Immature natural killer cell (primary cell): ENCODE data around the gene LPIN1. TPM values are rescaled to one million over a fixed set of nuclear protein-coding genes. Genes with fewer than 3 reads are reported as not detected.

Experiments used
- DNase-seq, 3 donors: peaks; one replicate each; pipeline ENCODE4 v3.0.0; 2022; ENCODE audit warnings: mixed read lengths in 1 of 3
- H3K27ac Mint-ChIP-seq, 6 donors: one replicate each; pipeline ENCODE4 v1.8.0; 2020; ENCODE audit warnings: mixed read lengths in 6 of 6, mild to moderate bottlenecking in 5 of 6, inconsistent platforms in 4 of 6, moderate library complexity in 3 of 6
- H3K27me3 Mint-ChIP-seq, 3 donors: one replicate each; pipeline ENCODE4 v1.8.0; 2020 to 2021; ENCODE audit warnings: low read depth in 3 of 3, mild to moderate bottlenecking in 3 of 3, mixed read lengths in 3 of 3, moderate library complexity in 3 of 3, inconsistent platforms in 1 of 3
- H3K36me3 Mint-ChIP-seq, 3 donors: one replicate each; pipeline ENCODE4 v1.8.0; 2020; ENCODE audit warnings: mixed read lengths in 3 of 3, inconsistent platforms in 2 of 3, mild to moderate bottlenecking in 2 of 3
- H3K4me1 Mint-ChIP-seq, 2 donors: one replicate each; pipeline ENCODE4 v1.8.0; 2020; ENCODE audit warnings: inconsistent platforms in 2 of 2, mild to moderate bottlenecking in 2 of 2, mixed read lengths in 2 of 2, moderate library complexity in 1 of 2
- H3K4me3 Mint-ChIP-seq, 5 donors: one replicate each; pipeline ENCODE4 v1.8.0; 2020; ENCODE audit warnings: mild to moderate bottlenecking in 5 of 5, mixed read lengths in 5 of 5, inconsistent platforms in 3 of 5, moderate library complexity in 3 of 5
- H3K9me3 Mint-ChIP-seq, 6 donors: one replicate each; pipeline ENCODE4 v1.8.0; 2020; ENCODE audit warnings: mild to moderate bottlenecking in 6 of 6, mixed read lengths in 6 of 6, inconsistent platforms in 4 of 6, moderate library complexity in 3 of 6
- polyA plus RNA-seq, 3 donors: library from polyadenylated mRNA; unstranded; fragments of 300-500 nt; fragmentation: Illumina TruSeq; gene quantifications; one replicate each; pipeline ENCODE4 v1.2.3, GENCODE V29; 2021

The LPIN1 gene
- polyA plus RNA-seq, 3 donors from 2014 or later: 14.1 to 34.0 (median 16.3) TPM

GRCh38 chr2:11766016-11766415 lies 19.6 kb downstream of the LPIN1 start:
- H3K36me3 Mint-ChIP-seq: peaks cover 28 to 49% (median 45%) of the 10 kb centered on the region in 3 donors
- peak overlapping the region in 2 of 6 donors; percentile 20 to 46 for H3K27ac Mint-ChIP-seq

DNA sequence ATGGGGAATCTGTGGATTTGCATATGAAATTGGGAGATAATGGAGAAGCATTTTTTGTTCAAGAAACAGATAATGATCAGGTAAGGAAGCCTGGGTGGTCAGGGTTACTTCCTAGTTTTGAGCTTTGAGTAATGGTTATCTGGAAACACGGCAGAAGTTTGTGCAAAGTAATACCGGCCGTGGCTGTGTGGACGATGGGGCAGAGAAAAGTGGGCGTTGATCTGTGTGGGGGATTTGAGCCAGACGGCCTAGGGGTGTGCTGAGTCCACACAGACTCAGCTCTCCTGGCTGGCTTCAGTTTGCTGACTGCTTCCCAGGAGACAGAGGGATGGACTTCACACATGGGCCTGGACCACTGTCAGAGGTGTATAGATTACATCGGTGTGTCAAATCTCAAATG lies 21.3 kb downstream of the LPIN1 start:
- no peaks in the 10 kb centered on the region for H3K9me3 Mint-ChIP-seq

More at GRCh38 chr2:11766016-11766415, 19.6 kb downstream of the LPIN1 start:
- DNase-seq: no peak
- Mint-ChIP-seq H3K27me3 (peaks cover 0 to 4% (median 0%) of the 10 kb centered on the region in 3 donors), H3K9me3 (no peaks in the 10 kb centered on the region), H3K4me3 (no peak overlapping the region), H3K4me1 (peaks cover 32 to 44% of the 10 kb centered on the region in 2 donors)

DNA sequence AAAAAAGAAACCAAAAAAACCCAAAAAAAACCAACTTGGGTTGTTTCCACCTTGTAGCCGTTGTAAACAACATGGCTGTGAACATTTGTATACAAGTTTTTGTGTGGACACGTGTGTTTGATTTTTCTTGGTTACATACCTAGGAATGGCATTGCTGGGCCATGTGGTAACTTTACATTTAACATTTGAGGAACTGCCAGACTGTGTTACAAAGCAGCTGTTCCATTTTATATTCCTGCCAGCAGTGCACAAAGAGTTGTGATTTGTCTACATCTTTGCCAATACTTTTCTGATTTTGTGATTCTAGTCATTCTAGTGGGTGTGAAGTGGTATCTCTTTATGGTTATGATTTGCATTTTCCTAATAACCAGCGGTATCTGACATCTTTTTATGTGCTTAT lies 22.5 kb downstream of the LPIN1 start:
- peak overlapping the region in 3 of 6 donors; percentile 4 to 43 (median 31) for H3K27ac Mint-ChIP-seq
- H3K36me3 Mint-ChIP-seq: peaks cover 40 to 57% (median 51%) of the 10 kb centered on the region in 3 donors

More for the DNA sequence above, 21.3 kb downstream of the LPIN1 start:
- Mint-ChIP-seq H3K4me3 (no peak overlapping the region), H3K27me3 (peaks cover 0 to 4% (median 1%) of the 10 kb centered on the region in 3 donors), H3K27ac (no peak overlapping the region), H3K36me3 (peaks cover 34 to 53% (median 48%) of the 10 kb centered on the region in 3 donors), H3K4me1 (peaks cover 19 to 26% of the 10 kb centered on the region in 2 donors)
- no peak for DNase-seq

DNA sequence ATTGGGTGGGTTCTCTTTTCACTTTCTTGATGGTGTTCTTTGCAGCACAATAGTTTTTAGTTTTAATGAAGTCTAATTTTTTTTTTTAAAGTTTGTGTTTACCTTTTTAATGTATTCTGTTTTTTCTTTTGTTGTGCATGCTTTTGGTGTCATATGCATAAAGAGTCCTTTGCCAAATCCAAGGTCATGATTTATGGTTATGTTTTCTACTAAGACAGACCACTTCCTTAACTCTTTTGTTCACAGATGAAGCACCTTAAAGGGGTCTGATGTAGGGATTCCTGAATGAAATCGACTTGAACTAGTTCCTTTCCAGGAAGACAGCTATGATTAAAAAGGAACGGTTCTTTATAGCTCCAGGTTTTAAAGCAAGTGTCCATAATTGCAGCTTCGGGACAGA lies 23.1 kb downstream of the LPIN1 start:
- H3K4me3 Mint-ChIP-seq: no peak overlapping the region
- DNase-seq: no peak
- H3K4me1 Mint-ChIP-seq: peaks cover 16% of the 10 kb centered on the region in 2 donors
- H3K27ac Mint-ChIP-seq: peak overlapping the region in 2 of 6 donors; percentile 31 to 43
- peaks cover 46 to 60% (median 53%) of the 10 kb centered on the region in 3 donors for H3K36me3 Mint-ChIP-seq
- peaks cover 0 to 1% (median 1%) of the 10 kb centered on the region in 3 donors for H3K27me3 Mint-ChIP-seq
- no peaks in the 10 kb centered on the region for H3K9me3 Mint-ChIP-seq

More for the DNA sequence above, 22.5 kb downstream of the LPIN1 start:
- DNase-seq: no peak
- H3K9me3 Mint-ChIP-seq: no peaks in the 10 kb centered on the region
- H3K4me1 Mint-ChIP-seq: peaks cover 11 to 16% of the 10 kb centered on the region in 2 donors
- H3K4me3 Mint-ChIP-seq: no peak overlapping the region
- peaks cover 0 to 1% (median 1%) of the 10 kb centered on the region in 3 donors for H3K27me3 Mint-ChIP-seq

DNA sequence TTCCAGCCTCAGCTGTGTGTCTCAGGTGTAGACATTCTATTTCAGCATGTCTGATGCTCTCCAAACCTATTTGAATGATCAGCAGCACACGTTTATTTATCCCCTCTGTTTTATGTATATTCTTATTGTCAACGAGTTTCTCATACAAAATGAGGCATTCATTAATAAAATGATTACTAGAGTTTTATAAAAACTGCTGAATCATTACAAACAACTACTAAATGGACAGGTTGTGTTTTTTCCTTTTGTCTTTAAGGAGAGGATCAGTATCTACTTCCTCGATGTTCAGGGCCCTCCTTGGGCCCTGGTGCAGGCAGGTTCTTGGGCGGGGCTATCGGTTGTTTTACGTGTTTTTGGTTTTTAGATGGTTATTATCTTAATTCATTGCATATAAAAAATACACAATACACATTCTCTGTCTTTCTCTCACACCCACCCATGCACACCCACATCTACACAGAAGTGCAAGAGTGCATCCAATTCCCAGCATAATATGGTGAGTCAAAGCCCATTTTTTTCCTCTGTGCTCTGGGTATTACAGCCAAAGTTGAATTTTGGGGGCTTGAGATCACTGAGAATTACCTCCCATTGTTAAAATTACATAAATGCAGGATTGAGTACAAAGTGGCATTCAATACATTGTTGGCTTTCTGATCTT lies 24.2 kb downstream of the LPIN1 start:
- peaks cover 22 to 24% of the 10 kb centered on the region in 2 donors for H3K4me1 Mint-ChIP-seq
- no peak overlapping the region for H3K4me3 Mint-ChIP-seq
- no peak for DNase-seq
- peaks cover 46 to 55% (median 53%) of the 10 kb centered on the region in 3 donors for H3K36me3 Mint-ChIP-seq
- H3K27me3 Mint-ChIP-seq: peaks cover 0 to 1% (median 1%) of the 10 kb centered on the region in 3 donors
- peak overlapping the region in 2 of 6 donors; percentile 8 to 53 for H3K27ac Mint-ChIP-seq
- H3K9me3 Mint-ChIP-seq: no peaks in the 10 kb centered on the region

- Mint-ChIP-seq H3K27ac (peak overlapping the region in 2 of 6 donors; percentile 19 to 45), H3K36me3 (peaks cover 34 to 41% (median 41%) of the 10 kb centered on the region in 3 donors), H3K27me3 (peaks cover 0 to 1% (median 1%) of the 10 kb centered on the region in 3 donors), H3K4me1 (peaks cover 28 to 37% of the 10 kb centered on the region in 2 donors), H3K9me3 (no peaks in the 10 kb centered on the region), H3K4me3 (no peak overlapping the region)
- no peak for DNase-seq
Measured at GRCh38 chr2:11771971-11772615, 25.7 kb downstream of the LPIN1 start.

DNA sequence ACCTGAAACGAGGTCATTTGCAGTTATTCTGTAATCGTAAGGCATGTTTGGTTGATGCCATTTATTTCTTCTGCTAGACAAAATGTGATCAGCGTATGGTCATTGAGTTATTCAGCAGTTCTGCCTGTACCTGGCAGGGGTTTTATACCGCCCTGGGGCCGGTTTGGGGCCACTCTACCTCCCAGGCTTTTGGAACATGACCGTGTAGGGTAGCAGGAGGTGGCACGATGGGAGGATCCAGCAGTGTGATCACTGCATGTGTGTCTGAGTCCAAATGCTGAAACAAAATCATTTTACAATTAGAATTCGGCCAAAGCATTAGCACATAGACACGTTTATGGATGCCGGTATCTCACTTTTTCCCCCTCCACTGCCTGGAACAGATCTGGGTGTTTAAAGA lies 26.7 kb downstream of the LPIN1 start:
- H3K27me3 Mint-ChIP-seq: peaks cover 0 to 1% (median 1%) of the 10 kb centered on the region in 3 donors
- no peak for DNase-seq
- H3K9me3 Mint-ChIP-seq: no peaks in the 10 kb centered on the region
- H3K27ac Mint-ChIP-seq: peak overlapping the region in 2 of 6 donors; percentile 12 to 92
- no peak overlapping the region for H3K4me3 Mint-ChIP-seq
- peaks cover 33 to 47% of the 10 kb centered on the region in 2 donors for H3K4me1 Mint-ChIP-seq
- peaks cover 29 to 38% (median 34%) of the 10 kb centered on the region in 3 donors for H3K36me3 Mint-ChIP-seq

DNA sequence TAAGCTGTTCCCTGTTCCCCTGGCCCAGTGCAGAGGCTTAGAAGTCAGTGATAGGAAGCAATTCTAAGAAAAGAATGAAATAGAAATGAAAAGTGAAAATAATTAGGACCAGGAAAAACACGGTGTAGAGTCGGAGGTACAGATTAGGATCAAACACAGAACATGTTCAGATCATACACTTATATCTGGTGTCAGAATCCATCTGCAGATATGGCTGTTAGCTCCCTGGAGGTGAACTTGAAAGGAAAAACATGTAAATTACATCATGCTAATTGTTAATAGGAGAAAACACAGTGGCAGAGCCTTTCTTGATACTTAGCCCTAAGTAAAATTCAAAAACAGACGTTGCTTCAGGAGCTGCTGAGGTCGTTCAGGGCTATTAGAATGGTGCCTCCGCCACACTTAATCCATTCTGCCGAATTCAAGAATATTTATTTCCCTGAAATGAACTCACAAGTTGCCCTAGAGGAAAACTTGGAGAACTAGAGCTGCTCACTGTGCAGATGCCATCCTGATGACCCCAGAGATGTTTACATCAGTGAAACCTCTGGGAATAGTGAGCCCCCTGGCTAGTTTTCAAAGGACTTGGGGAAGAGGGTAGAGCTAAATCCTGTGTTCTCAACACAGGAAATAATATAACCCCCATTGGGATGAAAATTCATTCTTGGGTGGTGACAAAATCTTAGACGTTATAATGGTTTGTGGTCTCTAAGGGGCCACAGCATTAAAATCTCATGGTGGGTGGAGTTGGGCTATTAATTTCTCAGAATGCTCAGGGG lies 27.5 kb downstream of the LPIN1 start:
- Mint-ChIP-seq H3K36me3 (peaks cover 26 to 33% (median 30%) of the 10 kb centered on the region in 3 donors), H3K27me3 (peaks cover 0 to 1% (median 1%) of the 10 kb centered on the region in 3 donors), H3K4me1 (peaks cover 41 to 56% of the 10 kb centered on the region in 2 donors), H3K27ac (peak overlapping the region; percentile 48 to 94 (median 82)), H3K4me3 (peak overlapping the region in 1 of 5 donors; percentile 24), H3K9me3 (no peaks in the 10 kb centered on the region)
- no peak for DNase-seq

GRCh38 chr2:11774600-11774999 lies 28.2 kb downstream of the LPIN1 start:
- H3K4me3 Mint-ChIP-seq: peak overlapping the region in 1 of 5 donors; percentile 82
- peaks cover 48 to 56% of the 10 kb centered on the region in 2 donors for H3K4me1 Mint-ChIP-seq
- peaks cover 23 to 33% (median 26%) of the 10 kb centered on the region in 3 donors for H3K36me3 Mint-ChIP-seq
- H3K27ac Mint-ChIP-seq: peak overlapping the region in 5 of 6 donors; percentile 80 to 96 (median 92)
- no peaks in the 10 kb centered on the region for H3K9me3 Mint-ChIP-seq
- peaks cover 0 to 1% (median 1%) of the 10 kb centered on the region in 3 donors for H3K27me3 Mint-ChIP-seq
- DNase-seq: no peak

- H3K27me3 Mint-ChIP-seq: peaks cover 0 to 4% (median 1%) of the 10 kb centered on the region in 3 donors
- peaks cover 26 to 38% (median 29%) of the 10 kb centered on the region in 3 donors for H3K36me3 Mint-ChIP-seq
- H3K9me3 Mint-ChIP-seq: no peaks in the 10 kb centered on the region
- peak overlapping the region; percentile 80 to 96 (median 92) for H3K27ac Mint-ChIP-seq
- peaks cover 49 to 58% of the 10 kb centered on the region in 2 donors for H3K4me1 Mint-ChIP-seq
- H3K4me3 Mint-ChIP-seq: peak overlapping the region; percentile 62 to 82 (median 75)
- peak; percentile 37 to 53 (median 47) for DNase-seq
Measured at GRCh38 chr2:11775384-11775783, 29.0 kb downstream of the LPIN1 start.

DNA sequence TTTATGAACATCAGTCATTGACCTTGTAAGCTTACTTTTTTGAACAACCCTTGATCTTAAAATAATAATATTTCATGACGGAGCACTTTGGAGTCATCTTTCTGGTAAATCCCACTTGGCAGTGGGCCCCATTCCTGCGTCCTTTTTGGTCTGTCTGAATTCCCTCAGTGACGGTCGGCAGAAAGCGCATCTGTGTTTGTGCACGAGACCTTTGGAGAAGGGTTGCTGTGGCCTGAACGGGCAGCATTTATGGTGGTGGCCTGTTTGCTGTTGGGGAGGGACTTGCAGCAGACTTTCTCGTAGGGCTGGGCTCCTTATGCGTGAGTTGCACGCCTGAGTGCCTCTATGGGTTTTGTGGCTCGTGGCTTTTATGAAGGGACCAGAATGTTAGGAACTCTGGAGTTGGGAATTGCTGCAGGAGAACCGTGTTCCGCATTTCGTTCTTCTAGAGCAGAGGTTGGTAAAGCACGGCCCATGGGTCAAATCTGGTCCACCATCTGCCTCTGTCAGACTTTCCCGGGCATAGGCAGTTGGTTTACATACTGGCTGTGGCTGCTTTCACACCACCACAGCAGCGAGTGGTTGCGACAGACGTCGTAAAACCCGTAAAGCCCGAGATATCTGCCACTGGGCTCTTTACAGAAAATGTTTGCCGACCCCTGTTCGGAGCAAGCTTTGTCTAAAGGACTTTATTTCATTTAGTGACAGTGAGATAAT lies 30.8 kb downstream of the LPIN1 start:
- Mint-ChIP-seq H3K4me3 (peak overlapping the region; percentile 74 to 83 (median 80)), H3K9me3 (no peaks in the 10 kb centered on the region), H3K36me3 (peaks cover 20 to 42% (median 23%) of the 10 kb centered on the region in 3 donors), H3K27me3 (peaks cover 0 to 3% (median 0%) of the 10 kb centered on the region in 3 donors), H3K4me1 (peaks cover 49 to 58% of the 10 kb centered on the region in 2 donors), H3K27ac (peak overlapping the region; percentile 60 to 92 (median 85))
- DNase-seq: peak; percentile 49 to 55 (median 54)

- peaks cover 49 to 58% of the 10 kb centered on the region in 2 donors for H3K4me1 Mint-ChIP-seq
Measured at GRCh38 chr2:11777886-11778415, 31.5 kb downstream of the LPIN1 start.

More at GRCh38 chr2:11777886-11778415, 31.5 kb downstream of the LPIN1 start:
- H3K36me3 Mint-ChIP-seq: peaks cover 23 to 42% (median 28%) of the 10 kb centered on the region in 3 donors
- peak overlapping the region; percentile 60 to 92 (median 85) for H3K27ac Mint-ChIP-seq
- no peak for DNase-seq
- H3K4me3 Mint-ChIP-seq: peak overlapping the region; percentile 74 to 83 (median 80)
- H3K27me3 Mint-ChIP-seq: peaks cover 0 to 3% (median 0%) of the 10 kb centered on the region in 3 donors
- no peaks in the 10 kb centered on the region for H3K9me3 Mint-ChIP-seq
